ENCODE results near the gene EFNA4.

- TF ChIP-seq POLR2A (IDR thresholded peaks at IDR 0.05) (no peak), CTCF (IDR thresholded peaks at IDR 0.05) (no peak)
These were observed 44.8 kb upstream of the EFNA4 start for GRCh38 chr1:155018617-155019348.

Measured in testis (tissue), 2 donors.